Sigmoid colon (tissue), 7 donors: ENCODE measurements around the gene TP53I11. TPM values are rescaled to one million over a fixed set of nuclear protein-coding genes. Genes with fewer than 3 reads are reported as not detected.

Experiments
- DNase-seq: peaks from one replicate; pipeline ENCODE4 v3.0.0-alpha.2; 2019
- H3K27ac ChIP-seq, 4 donors: fragments of 200-600 bp; sonication (generic); one replicate each; pipeline ENCODE4 v1.5.1; 2016 to 2019; ENCODE audit warnings: mild to moderate bottlenecking in 1 of 4
- H3K27me3 ChIP-seq, 3 donors: fragments of 200-600 bp; sonication (generic); one replicate each; pipeline ENCODE4 v1.5.1; 2019; ENCODE audit warnings: mild to moderate bottlenecking in 1 of 3
- H3K36me3 ChIP-seq, 4 donors: fragments of 200-600 bp; sonication (generic); one replicate each; pipeline ENCODE4 v1.5.1; 2016 to 2019
- H3K4me1 ChIP-seq, 4 donors: fragments of 200-600 bp; sonication (generic); one replicate each; pipeline ENCODE4 v1.5.1; 2017 to 2019
- H3K4me3 ChIP-seq, 4 donors: fragments of 200-600 bp; sonication (generic); one replicate each; pipeline ENCODE4 v1.5.1; 2017 to 2019; ENCODE audit warnings: mild to moderate bottlenecking in 2 of 4, moderate library complexity in 1 of 4
- H3K9me3 ChIP-seq, 4 donors: fragments of 200-600 bp in 3 of 4; sonication (generic) in 3 of 4; one replicate each; pipeline versions ENCODE4 v1.5.1 to v1.6.1; 2013 to 2019
- CTCF ChIP-seq, 4 experiments: fragments of 450-650 bp in 3 of 4; fragments of 200-600 bp in 1 of 4; IDR thresholded peaks; one replicate each; pipeline ENCODE4 v1.5.1; 2016 to 2019; ENCODE audit warnings: antibody characterized with exemption in 4 of 4, mild to moderate bottlenecking in 3 of 4, moderate library complexity in 2 of 4
- EP300 ChIP-seq, 4 donors: sonication (generic); formaldehyde crosslinking; IDR thresholded peaks; one replicate each; pipeline ENCODE4 v1.6.1; 2017; ENCODE audit warnings: antibody characterized with exemption in 4 of 4
- POLR2A ChIP-seq, 2 donors: fragments of 450-650 bp; IDR thresholded peaks; one replicate each; pipeline ENCODE4 v1.6.1; 2016; ENCODE audit warnings: antibody characterized with exemption in 2 of 2, mild to moderate bottlenecking in 2 of 2, moderate library complexity in 2 of 2
- POLR2AphosphoS5 ChIP-seq, 4 donors: sonication (generic); formaldehyde crosslinking; IDR thresholded peaks; one replicate each; pipeline ENCODE4 v1.6.1; 2017; ENCODE audit warnings: antibody characterized with exemption in 4 of 4
- WGBS, 2 donors: extraction: QIAGEN DNeasy Blood & Tissue Kit; methylation state at CpG; one replicate each; pipeline ENCODE4 v1.1.7; 2013; 5-methylcytosine and 5-hydroxymethylcytosine counted together
- intact Hi-C: fragments of 100-400 bp; cut with DNase I; formaldehyde crosslinking; loops from one replicate; pipeline ENCODE4 v1.15.1; 2023
- polyA plus RNA-seq, 3 donors: library from polyadenylated mRNA; stranded (reverse); fragments of 200-250 nt; gene quantifications; one replicate each; pipeline ENCODE4 v1.2.3, GENCODE V29; 2013
- total RNA-seq, 4 donors: library from RNA; depleted of rRNA; stranded (reverse); fragments of >200 nt; gene quantifications; one replicate each; pipeline ENCODE4 v1.1.0, GENCODE V29; 2016
- donor health status: healthy with polysubstance abuse.
- donor health status: Bipolar disorder and iron deficiency.
- donor health status: healthy.

The TP53I11 gene
- total and polyA plus RNA-seq, 7 donors = 12.0 to 67.0 (median 17.9) TPM

- no peak for DNase-seq
- Histone ChIP-seq H3K4me1 (peaks cover 0 to 18% (median 9%) of the 10 kb centered on the region in 4 donors), H3K4me3 (no peak overlapping the region), H3K27me3 (no peaks in the 10 kb centered on the region), H3K36me3 (no peaks in the 10 kb centered on the region), H3K9me3 (no peaks in the 10 kb centered on the region), H3K27ac (no peak overlapping the region)
- TF ChIP-seq CTCF (IDR thresholded peaks at IDR 0.05) (no peak), POLR2A (IDR thresholded peaks at IDR 0.05) (no peak), EP300 (IDR thresholded peaks at IDR 0.05) (no peak), POLR2AphosphoS5 (IDR thresholded peaks at IDR 0.05) (no peak)
- intact Hi-C loops = no loop called here
- WGBS, 2 donors = 57 to 77% methylated on average over 7 of the region's 7 CpGs
These were observed 6.4 kb downstream of the TP53I11 start for GRCh38 chr11:44944181-44944852.

GRCh38 chr11:44943696-44944095, 7.0 kb downstream of the TP53I11 start:
- Histone ChIP-seq H3K27me3 (no peaks in the 10 kb centered on the region), H3K27ac (no peak overlapping the region), H3K4me1 (peaks cover 0 to 17% (median 5%) of the 10 kb centered on the region in 4 donors), H3K36me3 (no peaks in the 10 kb centered on the region), H3K9me3 (no peaks in the 10 kb centered on the region), H3K4me3 (no peak overlapping the region)
- intact Hi-C loops = no loop called here
- no peak for TF ChIP-seq POLR2A (IDR thresholded peaks at IDR 0.05)
- no peak for TF ChIP-seq POLR2AphosphoS5 (IDR thresholded peaks at IDR 0.05)
- no peak for TF ChIP-seq CTCF (IDR thresholded peaks at IDR 0.05)
- no peak for TF ChIP-seq EP300 (IDR thresholded peaks at IDR 0.05)
- no peak for DNase-seq
- WGBS, 2 donors = 34 to 61% methylated on average over 7 of the region's 7 CpGs

- no peaks in the 10 kb centered on the region for H3K27me3 ChIP-seq
- no peak for DNase-seq
- intact Hi-C loops = no loop called here
- no peaks in the 10 kb centered on the region for H3K9me3 ChIP-seq
- H3K27ac ChIP-seq = no peak overlapping the region
- no peaks in the 10 kb centered on the region for H3K36me3 ChIP-seq
- 22 to 26% methylated on average over 7 of the region's 7 CpGs for WGBS, 2 donors
- TF ChIP-seq CTCF (IDR thresholded peaks at IDR 0.05) (no peak), POLR2AphosphoS5 (IDR thresholded peaks at IDR 0.05) (no peak), POLR2A (IDR thresholded peaks at IDR 0.05) (no peak), EP300 (IDR thresholded peaks at IDR 0.05) (no peak)
- no peak overlapping the region for H3K4me3 ChIP-seq
- H3K4me1 ChIP-seq = peaks cover 0 to 17% (median 5%) of the 10 kb centered on the region in 4 donors
These were observed 7.6 kb downstream of the TP53I11 start for GRCh38 chr11:44943118-44943517.

DNA sequence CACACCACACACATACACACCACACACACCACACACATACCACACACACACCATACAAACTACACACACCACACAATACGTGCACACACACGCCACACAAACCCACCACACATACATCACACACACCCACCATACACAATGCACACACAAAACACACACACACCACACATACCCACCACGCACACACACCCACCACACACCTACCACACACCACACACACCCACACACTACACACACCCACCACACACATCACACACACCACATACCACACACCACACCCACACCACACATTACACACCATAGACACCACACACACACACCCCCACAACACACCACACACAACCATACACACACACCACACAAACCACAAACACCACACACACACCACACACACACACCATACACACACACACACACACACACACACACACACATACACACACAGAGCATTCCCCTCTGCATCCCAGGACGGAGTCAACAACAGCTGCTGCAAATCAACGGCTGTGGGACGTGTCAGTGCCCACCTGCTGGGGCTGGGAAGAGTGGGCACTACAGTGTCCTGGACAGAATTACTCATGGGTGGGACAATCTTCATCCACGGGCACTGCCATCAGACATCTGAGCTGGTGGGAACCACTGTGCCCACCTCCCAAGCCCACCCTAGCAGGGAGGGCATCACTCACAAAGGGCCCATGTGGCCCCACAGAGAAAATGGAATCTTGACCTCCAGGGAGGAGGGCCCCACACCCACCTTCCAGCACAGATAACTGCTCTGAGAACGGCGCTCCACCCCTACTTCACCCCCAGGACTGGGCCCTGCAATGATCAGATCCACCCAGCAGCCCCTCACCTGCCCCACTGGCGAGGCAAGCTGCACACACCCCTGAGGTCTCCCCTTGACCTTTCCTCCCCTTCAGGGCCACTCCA, 8.4 kb downstream of the TP53I11 start:
- 83 to 86% methylated on average over 10 of the region's 10 CpGs for WGBS, 2 donors

More for the DNA sequence above, 8.4 kb downstream of the TP53I11 start:
- Histone ChIP-seq H3K27ac (no peak overlapping the region), H3K27me3 (no peaks in the 10 kb centered on the region), H3K36me3 (no peaks in the 10 kb centered on the region), H3K9me3 (no peaks in the 10 kb centered on the region), H3K4me3 (no peak overlapping the region), H3K4me1 (peaks cover 0 to 17% (median 5%) of the 10 kb centered on the region in 4 donors)
- DNase-seq = no peak
- intact Hi-C loops = no loop called here
- TF ChIP-seq POLR2AphosphoS5 (IDR thresholded peaks at IDR 0.05) = no peak
- no peak for TF ChIP-seq CTCF (IDR thresholded peaks at IDR 0.05)
- no peak for TF ChIP-seq POLR2A (IDR thresholded peaks at IDR 0.05)
- no peak for TF ChIP-seq EP300 (IDR thresholded peaks at IDR 0.05)
